SK-N-SH (cell line): ENCODE measurements around the gene NBPF1.

Source experiments
- CHD2 ChIP-seq: fragments of 150-350 bp; IDR thresholded peaks from 2 replicates; pipeline ENCODE4 v1.6.1; 2018; ENCODE audit warnings: low read length; ENCODE audit not compliant: partially characterized antibody
- CTCF ChIP-seq: fragments of 200-600 bp; sonication (generic); IDR thresholded peaks from 2 replicates; pipeline ENCODE4 v1.6.1; 2017; ENCODE audit warnings: antibody characterized with exemption, mild to moderate bottlenecking, moderate library complexity
- EP300 ChIP-seq, 2 experiments: IDR thresholded peaks; 2 replicates each; pipeline versions ENCODE4 v1.4.0 to v1.6.1; 2012; ENCODE audit warnings: borderline replicate concordance in 1 of 2, low read depth in 1 of 2, low read length in 1 of 2
- FOXM1 ChIP-seq: IDR thresholded peaks from 2 replicates; pipeline ENCODE4 v1.4.0; 2012; ENCODE audit warnings: low read depth, mild to moderate bottlenecking
- GABPA ChIP-seq: IDR thresholded peaks from 2 replicates; pipeline ENCODE4 v1.4.0; 2012; ENCODE audit warnings: low read depth, mild to moderate bottlenecking
- JUND ChIP-seq: IDR thresholded peaks from 2 replicates; pipeline ENCODE4 v1.4.0; 2012
- MXI1 ChIP-seq: IDR thresholded peaks from 2 replicates; pipeline ENCODE4 v1.6.1; 2012; ENCODE audit warnings: mild to moderate bottlenecking, low read depth, low read length, improper control_type of control experiment
- PBX3 ChIP-seq: IDR thresholded peaks from 2 replicates; pipeline ENCODE4; 2012
- POLR2AphosphoS5 ChIP-seq: IDR thresholded peaks from 2 replicates; pipeline ENCODE4 v1.6.1; 2012; ENCODE audit warnings: low read depth, low read length
- TAF1 ChIP-seq: IDR thresholded peaks from 2 replicates; pipeline ENCODE4 v1.6.1; 2012; ENCODE audit warnings: low read depth, mild to moderate bottlenecking, low read length, moderate library complexity, borderline replicate concordance
- TEAD4 ChIP-seq: IDR thresholded peaks from 2 replicates; pipeline ENCODE4 v1.4.0; 2012; ENCODE audit warnings: mild to moderate bottlenecking, borderline replicate concordance; ENCODE audit not compliant: insufficient read depth
- USF2 ChIP-seq: fragments of 150-350 bp; IDR thresholded peaks from 2 replicates; pipeline ENCODE4 v1.6.1; 2017; ENCODE audit warnings: antibody characterized with exemption, low read length, low read depth, borderline replicate concordance
- YY1 ChIP-seq: IDR thresholded peaks from 2 replicates; pipeline ENCODE4 v1.4.0; 2012; ENCODE audit warnings: low read depth, mild to moderate bottlenecking

GRCh38 chr1:16625497-16626408, 12.4 kb upstream of the NBPF1 start:
- TF ChIP-seq CTCF (no peak), FOXM1 (no peak), USF2 (no peak), POLR2AphosphoS5 (no peak), EP300 (IDR thresholded peaks at IDR 0.05; ENCODE audit: borderline replicate concordance in 1 of 2, low read depth in 1 of 2, low read length in 1 of 2) (no peak), TAF1 (no peak), GABPA (no peak), MXI1 (no peak), TEAD4 (no peak), CHD2 (no peak), YY1 (no peak), PBX3 (no peak), JUND (no peak)
